DND-41 (cell line): ENCODE data around the gene RASSF10.

Experiments
- CTCF ChIP-seq: IDR thresholded peaks from 2 replicates; pipeline ENCODE4 v1.5.1; 2012; ENCODE audit warnings: borderline replicate concordance, low read length, moderate library complexity, mild to moderate bottlenecking; ENCODE audit not compliant: poor library complexity, severe bottlenecking; ENCODE audit errors: extremely low read depth
- EZH2 ChIP-seq: IDR thresholded peaks from 3 replicates; pipeline ENCODE4 v1.6.1; 2012; ENCODE audit warnings: borderline replicate concordance, low read depth, mild to moderate bottlenecking, moderate library complexity, low read length, inconsistent platforms; ENCODE audit not compliant: severe bottlenecking

- TF ChIP-seq CTCF (no peak), EZH2 (no peak)
These were observed 382 bp downstream of the RASSF10 start for GRCh38 chr11:13009476-13009920.
